DOHH2 (cell line): ENCODE measurements around the gene SUSD5.
"Not testable (repeated sequence)": the region's sequence is repeated elsewhere in the genome, so short reads cannot be mapped to it uniquely, and the experiment has no call there.

Experiments
- EZH2phosphoT487 ChIP-seq: fragments of 200-600 bp; sonication (generic); IDR thresholded peaks from 2 replicates; pipeline ENCODE4 v1.6.1; 2017; ENCODE audit warnings: borderline replicate concordance, mild to moderate bottlenecking, antibody characterized with exemption, low read length, moderate library complexity, mixed read lengths
- TF ChIP-seq, protein P1 (sequence below): fragments of 200-600 bp; sonication (generic); IDR thresholded peaks from one replicate; pipeline ENCODE4 v1.5.1; 2014; ENCODE audit warnings: antibody characterized with exemption, mild to moderate bottlenecking, low read depth, low read length; ENCODE audit not compliant: poor library complexity, severe bottlenecking

DNA sequence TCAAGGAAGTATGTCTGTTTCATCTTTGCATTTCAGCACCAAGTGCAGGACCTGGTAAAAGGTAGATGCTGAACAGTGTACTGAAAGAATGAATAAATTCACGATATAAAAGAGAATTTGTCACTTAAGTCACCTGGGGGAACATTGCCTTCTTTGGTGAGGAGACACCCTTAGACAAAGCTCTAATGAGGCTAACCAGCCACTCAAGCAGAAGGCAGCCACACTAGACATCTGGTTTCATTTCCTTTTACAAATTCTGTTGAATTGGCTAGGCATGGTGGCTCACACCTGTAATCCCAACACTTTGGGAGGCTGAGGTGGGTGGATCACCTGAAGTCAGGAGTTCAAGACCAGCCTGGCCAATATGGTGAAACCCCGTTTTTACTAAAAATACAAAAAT lies 111.8 kb downstream of the SUSD5 start:
- TF ChIP-seq, protein P1, sequence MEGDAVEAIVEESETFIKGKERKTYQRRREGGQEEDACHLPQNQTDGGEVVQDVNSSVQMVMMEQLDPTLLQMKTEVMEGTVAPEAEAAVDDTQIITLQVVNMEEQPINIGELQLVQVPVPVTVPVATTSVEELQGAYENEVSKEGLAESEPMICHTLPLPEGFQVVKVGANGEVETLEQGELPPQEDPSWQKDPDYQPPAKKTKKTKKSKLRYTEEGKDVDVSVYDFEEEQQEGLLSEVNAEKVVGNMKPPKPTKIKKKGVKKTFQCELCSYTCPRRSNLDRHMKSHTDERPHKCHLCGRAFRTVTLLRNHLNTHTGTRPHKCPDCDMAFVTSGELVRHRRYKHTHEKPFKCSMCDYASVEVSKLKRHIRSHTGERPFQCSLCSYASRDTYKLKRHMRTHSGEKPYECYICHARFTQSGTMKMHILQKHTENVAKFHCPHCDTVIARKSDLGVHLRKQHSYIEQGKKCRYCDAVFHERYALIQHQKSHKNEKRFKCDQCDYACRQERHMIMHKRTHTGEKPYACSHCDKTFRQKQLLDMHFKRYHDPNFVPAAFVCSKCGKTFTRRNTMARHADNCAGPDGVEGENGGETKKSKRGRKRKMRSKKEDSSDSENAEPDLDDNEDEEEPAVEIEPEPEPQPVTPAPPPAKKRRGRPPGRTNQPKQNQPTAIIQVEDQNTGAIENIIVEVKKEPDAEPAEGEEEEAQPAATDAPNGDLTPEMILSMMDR = not testable (repeated sequence)
- not testable (repeated sequence) for TF ChIP-seq EZH2phosphoT487
